HEK293 (cell line): Measurements from ENCODE around the gene ZKSCAN1.

Source experiments
- CTCF ChIA-PET: fragments of 350-600 bp; formaldehyde crosslinking; extraction: SDS; loops from one replicate; lab custom pipeline; 2021; ENCODE audit warnings: antibody characterized with exemption; lab: Yijun Ruan, JAX
- POLR2A ChIA-PET: fragments of 300-600 bp; formaldehyde crosslinking; extraction: SDS; loops from one replicate; lab custom pipeline; 2020; ENCODE audit warnings: antibody characterized with exemption, inconsistent platforms; lab: Yijun Ruan, JAX
- H3K27ac ChIP-seq: fragments of 200-500 bp; sonication (Bioruptor generic); 2 replicates; pipeline ENCODE4 v1.5.1; 2014; ENCODE audit warnings: low read depth, low read length, control low read depth, inconsistent platforms; ENCODE audit errors: extremely low read depth
- H3K36me3 ChIP-seq, 2 experiments: fragments of 200-500 bp in 1 of 2; sonication (Bioruptor generic) in 1 of 2; 1 replicate in 1 of 2; 2 replicates in 1 of 2; pipeline ENCODE4 v1.5.1; 2014 to 2017; ENCODE audit warnings: inconsistent platforms in 2 of 2, low read length in 2 of 2; ENCODE audit not compliant: control insufficient read depth in 2 of 2, insufficient read depth in 1 of 2
- H3K4me1 ChIP-seq: fragments of 200-500 bp; sonication (Bioruptor generic); 2 replicates; pipeline ENCODE4 v1.5.1; 2014; ENCODE audit warnings: mild to moderate bottlenecking, low read length, inconsistent platforms; ENCODE audit not compliant: control insufficient read depth, insufficient read depth
- H3K4me3 ChIP-seq: 2 replicates; pipeline ENCODE4 v1.5.1; 2011; ENCODE audit warnings: low read depth, mild to moderate bottlenecking, control low read depth, low read length, moderate library complexity
- H3K9me3 ChIP-seq: fragments of 200-500 bp; sonication (Bioruptor generic); 2 replicates; pipeline ENCODE4 v1.5.1; 2014; ENCODE audit warnings: low read depth, low read length, inconsistent platforms; ENCODE audit not compliant: control insufficient read depth, insufficient read depth
- KLF7 ChIP-seq: fragments of 450-650 bp; formaldehyde crosslinking; IDR thresholded peaks from 2 replicates; pipeline ENCODE4 v1.5.1; 2016; ENCODE audit warnings: missing biosample characterization, missing genetic modification characterization, borderline replicate concordance
- SCRT2 ChIP-seq: fragments of 450-650 bp; formaldehyde crosslinking; IDR thresholded peaks from 2 replicates; pipeline ENCODE4 v1.5.1; 2016; ENCODE audit warnings: missing biosample characterization, missing genetic modification characterization
- TCF7L2 ChIP-seq: IDR thresholded peaks from 2 replicates; pipeline ENCODE4 v1.6.1; 2011; ENCODE audit warnings: low read depth, mild to moderate bottlenecking, inconsistent platforms, low read length, moderate library complexity, borderline replicate concordance
- ZBTB44 ChIP-seq: fragments of 450-650 bp; IDR thresholded peaks from 2 replicates; pipeline ENCODE4 v1.5.1; 2018; ENCODE audit warnings: missing biosample characterization, mild to moderate bottlenecking, missing genetic modification characterization
- ZBTB8A ChIP-seq: fragments of 450-650 bp; formaldehyde crosslinking; IDR thresholded peaks from 2 replicates; pipeline ENCODE4 v1.5.1; 2016; ENCODE audit warnings: missing biosample characterization, missing genetic modification characterization
- ZFHX2 ChIP-seq: fragments of 450-650 bp; formaldehyde crosslinking; conservative IDR thresholded peaks from 2 replicates; pipeline ENCODE4 v1.5.1; 2016; ENCODE audit warnings: missing biosample characterization, missing genetic modification characterization
- ZNF18 ChIP-seq: fragments of 450-650 bp; formaldehyde crosslinking; IDR thresholded peaks from 2 replicates; pipeline ENCODE4 v1.5.1; 2016; ENCODE audit warnings: missing biosample characterization, missing genetic modification characterization
- ZNF221 ChIP-seq: fragments of 450-650 bp; formaldehyde crosslinking; IDR thresholded peaks from 2 replicates; pipeline ENCODE4 v1.5.1; 2017; ENCODE audit warnings: missing biosample characterization, missing genetic modification characterization, borderline replicate concordance
- ZNF280C ChIP-seq: fragments of 450-650 bp; formaldehyde crosslinking; IDR thresholded peaks from 2 replicates; pipeline ENCODE4 v1.5.1; 2016; ENCODE audit warnings: missing biosample characterization, missing genetic modification characterization
- ZNF302 ChIP-seq: fragments of 450-650 bp; formaldehyde crosslinking; IDR thresholded peaks from 2 replicates; pipeline ENCODE4 v1.5.1; 2016; ENCODE audit warnings: missing biosample characterization, missing genetic modification characterization, low read depth
- ZNF404 ChIP-seq: fragments of 450-650 bp; formaldehyde crosslinking; IDR thresholded peaks from 2 replicates; pipeline ENCODE4 v1.5.1; 2017; ENCODE audit warnings: missing biosample characterization, missing genetic modification characterization
- ZNF521 ChIP-seq: fragments of 450-650 bp; formaldehyde crosslinking; IDR thresholded peaks from 2 replicates; pipeline ENCODE4 v1.5.1; 2017; ENCODE audit warnings: missing biosample characterization, mild to moderate bottlenecking, missing genetic modification characterization
- ZNF629 ChIP-seq: fragments of 450-650 bp; formaldehyde crosslinking; IDR thresholded peaks from 2 replicates; pipeline ENCODE4 v1.5.1; 2017; ENCODE audit warnings: missing biosample characterization, missing genetic modification characterization
- ZNF664 ChIP-seq: fragments of 450-650 bp; formaldehyde crosslinking; IDR thresholded peaks from 2 replicates; pipeline ENCODE4 v1.5.1; 2016; ENCODE audit warnings: missing biosample characterization, missing genetic modification characterization
- ZNF701 ChIP-seq: fragments of 450-650 bp; formaldehyde crosslinking; IDR thresholded peaks from 2 replicates; pipeline ENCODE4 v1.5.1; 2016; ENCODE audit warnings: missing biosample characterization, missing genetic modification characterization
- ZNF843 ChIP-seq: fragments of 450-650 bp; formaldehyde crosslinking; IDR thresholded peaks from 2 replicates; pipeline ENCODE4 v1.5.1; 2016; ENCODE audit warnings: missing biosample characterization, missing genetic modification characterization
- ZSCAN18 ChIP-seq: fragments of 450-650 bp; formaldehyde crosslinking; IDR thresholded peaks from 2 replicates; pipeline ENCODE4 v1.5.1; 2016; ENCODE audit warnings: missing biosample characterization, missing genetic modification characterization
- ZSCAN5A ChIP-seq: fragments of 450-650 bp; formaldehyde crosslinking; IDR thresholded peaks from 2 replicates; pipeline ENCODE4 v1.5.1; 2016; ENCODE audit warnings: missing biosample characterization, missing genetic modification characterization

ZKSCAN1 gene

GRCh38 chr7:100064162-100064561 is 48.8 kb downstream of the ZKSCAN1 start:
- H3K27ac ChIP-seq = no peak overlapping the region
- no peaks in the 10 kb centered on the region for H3K9me3 ChIP-seq
- no peak overlapping the region for H3K4me3 ChIP-seq
- H3K4me1 ChIP-seq = no peaks in the 10 kb centered on the region
- ChIA-PET CTCF (interaction anchor here (1.1 kb wide), 2 partner anchors 11 to 18 kb away, joined by 3 read pairs; no protein-coding TSS in a partner anchor), POLR2A (no interaction called here)
- peaks cover 27 to 29% of the 10 kb centered on the region in 2 experiments for H3K36me3 ChIP-seq
- TF ChIP-seq ZNF521 (tag by site-specific recombination) = no peak
- no peak for TF ChIP-seq ZBTB44 (tag by site-specific recombination)
- no peak for TF ChIP-seq ZNF280C (tag by site-specific recombination)
- TF ChIP-seq ZNF221 (tag by site-specific recombination) = no peak
- no peak for TF ChIP-seq ZNF701 (tag by site-specific recombination)

GRCh38 chr7:100065452-100066186 is 50.2 kb downstream of the ZKSCAN1 start:
- peaks cover 19 to 33% of the 10 kb centered on the region in 2 experiments for H3K36me3 ChIP-seq
- no peaks in the 10 kb centered on the region for H3K4me1 ChIP-seq
- no peak overlapping the region for H3K27ac ChIP-seq
- no peak overlapping the region for H3K4me3 ChIP-seq
- CTCF ChIA-PET = interaction anchor here (1.0 kb wide), 1 partner anchor 75 kb away, joined by 4 read pairs; no protein-coding TSS in a partner anchor
- TF ChIP-seq ZFHX2 (tag by site-specific recombination) (no peak), SCRT2 (peak; percentile 77)
- TF ChIP-seq, all 188 proteins: peak for 1
- H3K9me3 ChIP-seq = no peaks in the 10 kb centered on the region
- POLR2A ChIA-PET = interaction anchor here (0.7 kb wide), 1 partner anchor 522 kb away, joined by 6 read pairs; no protein-coding TSS in a partner anchor

GRCh38 chr7:100066953-100067352 is 51.6 kb downstream of the ZKSCAN1 start:
- Histone ChIP-seq H3K36me3 (peaks cover 18 to 39% of the 10 kb centered on the region in 2 experiments), H3K9me3 (no peaks in the 10 kb centered on the region), H3K4me1 (no peaks in the 10 kb centered on the region), H3K4me3 (no peak overlapping the region), H3K27ac (no peak overlapping the region)
- ChIA-PET CTCF (no interaction called here), POLR2A (interaction anchor here (0.6 kb wide), 1 partner anchor 12 kb away, joined by 3 read pairs; no protein-coding TSS in a partner anchor)
- TF ChIP-seq ZNF302 (tag by site-specific recombination) (no peak), ZBTB8A (tag by site-specific recombination) (no peak)

GRCh38 chr7:100069991-100070390 is 54.6 kb downstream of the ZKSCAN1 start:
- Histone ChIP-seq H3K27ac (no peak overlapping the region), H3K9me3 (no peaks in the 10 kb centered on the region), H3K4me1 (no peaks in the 10 kb centered on the region), H3K4me3 (no peak overlapping the region), H3K36me3 (peaks cover 17 to 53% of the 10 kb centered on the region in 2 experiments; a peak in 2 of 3 replicates)
- ChIA-PET POLR2A (interaction anchor here (0.9 to 1.5 kb wide), 4 partner anchors 10 to 76 kb away, joined by 3 to 4 read pairs (median 3); partner anchors contain the start of genes AP4M1 and ZSCAN21), CTCF (interaction anchor here (1.2 to 1.6 kb wide), 2 partner anchors 12 to 60 kb away, joined by 3 to 5 read pairs; no protein-coding TSS in a partner anchor)
- TF ChIP-seq KLF7 (tag by site-specific recombination) (no peak), ZNF664 (tag by site-specific recombination) (no peak), ZNF843 (tag by site-specific recombination) (no peak), TCF7L2 (no peak), ZNF629 (tag by site-specific recombination) (no peak), ZSCAN5A (tag by site-specific recombination) (no peak), ZNF18 (tag by site-specific recombination) (no peak), ZSCAN18 (tag by site-specific recombination) (no peak), ZNF404 (no peak)
